ENCODE results near the gene MUTYH.

Gene MUTYH

GRCh38 chr1:45340816-45341466 lies 701 bp upstream of the MUTYH start:
- peak overlapping the region; percentile 96 for H3K4me3 ChIP-seq (ENCODE audit: low read depth, low read length)
- no peak for DNase-seq (ENCODE audit: low read depth)
- TF ChIP-seq CTCF (conservative IDR thresholded peaks at IDR 0.05; ENCODE audit: low read depth, low read length) = no peak

GRCh38 chr1:45337630-45338325 lies 2.5 kb downstream of the MUTYH start:
- no peak for TF ChIP-seq CTCF (conservative IDR thresholded peaks at IDR 0.05; ENCODE audit: low read depth, low read length)
- H3K4me3 ChIP-seq (ENCODE audit: low read depth, low read length) = no peak overlapping the region
- no peak for DNase-seq (ENCODE audit: low read depth)

GRCh38 chr1:45335855-45336324 lies 4.3 kb downstream of the MUTYH start:
- DNase-seq (ENCODE audit: low read depth) = no peak
- no peak for TF ChIP-seq CTCF (conservative IDR thresholded peaks at IDR 0.05; ENCODE audit: low read depth, low read length)
- no peak overlapping the region for H3K4me3 ChIP-seq (ENCODE audit: low read depth, low read length)

GRCh38 chr1:45334308-45335245 lies 5.7 kb downstream of the MUTYH start:
- peak; percentile 27 for TF ChIP-seq CTCF (conservative IDR thresholded peaks at IDR 0.05; ENCODE audit: low read depth, low read length)
- peak; percentile 37 for DNase-seq (ENCODE audit: low read depth)
- H3K4me3 ChIP-seq (ENCODE audit: low read depth, low read length) = no peak overlapping the region

- no peak for DNase-seq (ENCODE audit: low read depth)
- no peak for TF ChIP-seq CTCF (conservative IDR thresholded peaks at IDR 0.05; ENCODE audit: low read depth, low read length)
- no peak overlapping the region for H3K4me3 ChIP-seq (ENCODE audit: low read depth, low read length)
These were observed 7.9 kb downstream of the MUTYH start for GRCh38 chr1:45332346-45332720.

- H3K4me3 ChIP-seq (ENCODE audit: low read depth, low read length) = no peak overlapping the region
- no peak for TF ChIP-seq CTCF (conservative IDR thresholded peaks at IDR 0.05; ENCODE audit: low read depth, low read length)
- no peak for DNase-seq (ENCODE audit: low read depth)
These were observed 8.5 kb downstream of the MUTYH start for GRCh38 chr1:45331436-45332345.

Data from choroid plexus epithelial cell (primary cell).